SK-N-MC (cell line): Measurements from ENCODE around the gene ECEL1.

Experiments used
- DNase-seq: peaks from one replicate; pipeline ENCODE4 v3.0.0-alpha.2; 2011; ENCODE audit warnings: low read depth, low spot score
- H3K27ac ChIP-seq: fragments of 200-600 bp; sonication (generic); 2 replicates; pipeline ENCODE4 v1.5.1; 2016; ENCODE audit warnings: mixed run types
- H3K36me3 ChIP-seq: fragments of 200-600 bp; sonication (generic); 2 replicates; pipeline ENCODE4 v1.6.1; 2017; ENCODE audit warnings: antibody characterized with exemption, low read length, mixed read lengths; ENCODE audit not compliant: insufficient read depth
- H3K4me3 ChIP-seq: fragments of 200-600 bp; sonication (generic); 2 replicates; pipeline ENCODE4 v1.5.1; 2016
- H3K9ac ChIP-seq: fragments of 200-600 bp; sonication (generic); 2 replicates; pipeline ENCODE4 v1.8.0; 2017; ENCODE audit warnings: mixed run types, mixed read lengths; ENCODE audit not compliant: insufficient read length
- H3K9me3 ChIP-seq: fragments of 200-600 bp; sonication (generic); 2 replicates; pipeline ENCODE4 v1.6.1; 2017; ENCODE audit warnings: low read depth, mild to moderate bottlenecking, antibody characterized with exemption, low read length, moderate library complexity, mixed read lengths
- EZH2 ChIP-seq: fragments of 200-600 bp; sonication (generic); IDR thresholded peaks from one replicate; pipeline ENCODE4 v1.6.1; 2017; ENCODE audit warnings: antibody characterized with exemption
- FOXP2 ChIP-seq: optimal IDR thresholded peaks from 2 replicates; pipeline ENCODE3; 2011; ENCODE audit warnings: mild to moderate bottlenecking, moderate library complexity; ENCODE audit not compliant: insufficient read depth; ENCODE audit errors: extremely low read length, control extremely low read depth
- POLR2AphosphoS5 ChIP-seq: IDR thresholded peaks from 2 replicates; pipeline ENCODE4 v1.6.1; 2012; ENCODE audit warnings: mild to moderate bottlenecking, low read depth, low read length, borderline replicate concordance

Gene ECEL1

GRCh38 chr2:232432598-232433184, 54.9 kb downstream of the ECEL1 start:
- TF ChIP-seq POLR2AphosphoS5 (no peak), FOXP2 (no peak), EZH2 (no peak)
- H3K9me3 ChIP-seq: no peaks in the 10 kb centered on the region
- H3K27ac ChIP-seq: no peak overlapping the region
- no peaks in the 10 kb centered on the region for H3K36me3 ChIP-seq
- no peak overlapping the region for H3K4me3 ChIP-seq
- DNase-seq: no peak
- no peak overlapping the region for H3K9ac ChIP-seq

DNA sequence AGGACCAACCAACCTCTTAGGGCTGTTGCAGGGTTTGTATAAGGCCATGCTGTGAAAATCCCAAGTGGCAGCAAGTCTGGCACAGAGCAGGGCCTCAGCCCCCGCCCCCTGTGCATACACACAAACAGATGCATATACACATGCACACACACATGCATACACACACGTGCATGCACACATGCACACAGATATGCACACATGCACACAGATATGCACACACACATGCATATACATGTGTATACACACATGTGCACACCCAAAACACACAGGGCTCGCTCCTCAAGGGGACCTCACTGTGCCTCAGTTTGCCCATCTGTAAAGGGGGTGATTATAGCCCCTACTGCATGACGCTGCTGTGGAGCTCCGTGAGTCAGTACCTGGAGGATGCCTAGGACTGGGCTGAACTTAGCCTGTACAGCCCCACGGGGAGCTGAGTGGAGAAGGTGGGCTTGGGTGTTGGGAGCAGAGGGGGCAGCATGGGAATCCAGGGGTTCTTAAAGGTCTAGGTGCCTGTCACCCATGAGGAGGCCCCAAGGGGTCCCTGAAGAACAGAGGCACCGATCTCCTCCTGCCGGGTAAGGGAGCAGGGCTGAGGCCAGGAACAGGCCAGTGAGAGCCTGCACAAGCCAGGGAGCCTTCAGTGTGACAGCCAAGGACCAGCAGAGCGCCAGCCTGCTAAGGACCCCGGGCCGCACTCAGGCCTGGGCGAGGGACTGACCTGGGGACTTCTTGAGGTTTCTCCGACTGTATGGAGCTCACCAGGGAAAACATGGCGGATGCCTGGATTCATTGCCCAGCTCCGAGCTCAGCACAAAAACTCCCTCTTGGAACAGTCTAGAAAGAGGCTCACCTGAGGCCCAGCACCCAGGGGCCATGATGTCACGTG, 55.7 kb downstream of the ECEL1 start:
- H3K9me3 ChIP-seq: no peaks in the 10 kb centered on the region
- no peak overlapping the region for H3K27ac ChIP-seq
- H3K9ac ChIP-seq: no peak overlapping the region
- no peaks in the 10 kb centered on the region for H3K36me3 ChIP-seq
- TF ChIP-seq EZH2 (no peak), POLR2AphosphoS5 (no peak), FOXP2 (no peak)
- no peak overlapping the region for H3K4me3 ChIP-seq
- no peak for DNase-seq
